SJSA1 (cell line): ENCODE data around the gene USP16. TPM values are rescaled to one million over a fixed set of nuclear protein-coding genes. Genes with fewer than 3 reads are reported as not detected.

ENCODE experiments used
- DNase-seq, 2 experiments: peaks; one replicate each; pipeline ENCODE4 v3.0.0-alpha.2; 2015 to 2020; ENCODE audit warnings: low spot score in 2 of 2, low read depth in 1 of 2
- H3K27ac ChIP-seq: fragments of 250-450 bp; sonication (Bioruptor Pico); 2 replicates; pipeline ENCODE4 v1.5.1; 2020; ENCODE audit warnings: mild to moderate bottlenecking, moderate library complexity
- H3K27me3 ChIP-seq: fragments of 250-450 bp; sonication (Bioruptor Pico); replicated peaks from 2 replicates; pipeline ENCODE4 v1.5.1; 2020; ENCODE audit warnings: mild to moderate bottlenecking, moderate library complexity
- H3K36me3 ChIP-seq: fragments of 250-450 bp; sonication (Bioruptor Pico); 2 replicates; pipeline ENCODE4 v1.5.1; 2020; ENCODE audit warnings: mild to moderate bottlenecking
- H3K4me1 ChIP-seq: fragments of 250-450 bp; sonication (Bioruptor Pico); replicated peaks from 2 replicates; pipeline ENCODE4 v1.6.1; 2021; ENCODE audit warnings: mild to moderate bottlenecking
- H3K4me3 ChIP-seq: fragments of 250-450 bp; sonication (Bioruptor Pico); 2 replicates; pipeline ENCODE4 v1.5.1; 2020; ENCODE audit warnings: mild to moderate bottlenecking
- H3K9me3 ChIP-seq: fragments of 250-450 bp; sonication (Bioruptor Pico); replicated peaks from 2 replicates; pipeline ENCODE4 v1.5.1; 2020; ENCODE audit warnings: mild to moderate bottlenecking
- total RNA-seq: library from RNA; depleted of rRNA; stranded (reverse); fragments of >200 nt; shearing (Covaris generic); gene quantifications from 2 replicates; pipeline ENCODE4 v1.2.3, GENCODE V29; 2014

USP16 gene
- total RNA-seq, 1 experiment from 2014 or later: 54.1 TPM

- H3K4me1 ChIP-seq: peaks cover 39% of the 10 kb centered on the region
Measured at GRCh38 chr21:29080454-29080941, 56.0 kb downstream of the USP16 start.

DNA sequence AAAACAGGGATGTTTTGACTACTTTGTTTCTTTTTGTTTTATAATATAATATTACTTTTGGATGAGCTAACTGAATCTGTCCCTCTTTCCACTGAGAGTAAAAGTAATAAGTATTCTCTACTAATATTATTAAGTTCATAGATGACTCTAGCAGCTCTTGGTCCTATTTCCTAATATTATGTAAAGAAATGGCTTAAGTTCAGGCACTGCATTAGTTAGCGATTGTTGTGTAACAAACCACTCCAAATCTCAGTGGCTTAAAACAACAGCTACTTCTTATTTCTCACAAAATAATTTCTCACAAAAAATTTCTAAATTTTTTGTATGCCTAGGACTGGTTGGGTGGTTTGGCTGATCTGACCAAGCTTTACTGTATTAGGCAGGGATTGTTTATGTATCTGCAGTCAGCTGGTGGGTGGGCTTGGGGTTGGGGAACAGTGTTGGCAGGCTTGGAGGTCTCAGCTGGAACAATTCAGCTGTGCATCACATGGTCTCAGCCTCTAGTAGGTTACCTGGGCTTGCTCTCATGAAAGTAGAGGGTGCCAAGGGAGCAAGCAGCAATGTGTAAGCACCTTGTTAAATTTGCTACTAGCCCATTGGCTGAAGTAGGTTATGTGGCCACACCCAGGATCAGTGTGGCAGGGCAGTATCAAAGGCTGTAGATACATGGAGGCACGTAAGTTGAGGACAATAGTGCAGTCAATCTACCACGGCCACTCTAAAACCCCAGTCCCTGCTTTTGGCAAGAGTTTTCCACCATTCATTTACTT is 57.8 kb downstream of the USP16 start:
- no peaks in the 10 kb centered on the region for H3K9me3 ChIP-seq
- H3K4me1 ChIP-seq: peaks cover 32% of the 10 kb centered on the region
- no peak overlapping the region for H3K4me3 ChIP-seq

More at GRCh38 chr21:29080454-29080941, 56.0 kb downstream of the USP16 start:
- H3K27me3 ChIP-seq: no peaks in the 10 kb centered on the region
- H3K9me3 ChIP-seq: no peaks in the 10 kb centered on the region
- no peak overlapping the region for H3K4me3 ChIP-seq
- no peak for DNase-seq
- H3K27ac ChIP-seq: peak overlapping the region; percentile 21; the same call in 1 of the 2 replicates
- H3K36me3 ChIP-seq: no peaks in the 10 kb centered on the region

GRCh38 chr21:29083306-29083705 is 58.8 kb downstream of the USP16 start:
- no peaks in the 10 kb centered on the region for H3K36me3 ChIP-seq
- H3K4me1 ChIP-seq: peaks cover 24% of the 10 kb centered on the region
- H3K27ac ChIP-seq: no peak overlapping the region
- no peaks in the 10 kb centered on the region for H3K27me3 ChIP-seq
- no peaks in the 10 kb centered on the region for H3K9me3 ChIP-seq
- no peak for DNase-seq
- H3K4me3 ChIP-seq: no peak overlapping the region

More for the DNA sequence above, 57.8 kb downstream of the USP16 start:
- H3K27me3 ChIP-seq: no peaks in the 10 kb centered on the region
- no peaks in the 10 kb centered on the region for H3K36me3 ChIP-seq
- H3K27ac ChIP-seq: no peak overlapping the region
- DNase-seq: no peak

DNA sequence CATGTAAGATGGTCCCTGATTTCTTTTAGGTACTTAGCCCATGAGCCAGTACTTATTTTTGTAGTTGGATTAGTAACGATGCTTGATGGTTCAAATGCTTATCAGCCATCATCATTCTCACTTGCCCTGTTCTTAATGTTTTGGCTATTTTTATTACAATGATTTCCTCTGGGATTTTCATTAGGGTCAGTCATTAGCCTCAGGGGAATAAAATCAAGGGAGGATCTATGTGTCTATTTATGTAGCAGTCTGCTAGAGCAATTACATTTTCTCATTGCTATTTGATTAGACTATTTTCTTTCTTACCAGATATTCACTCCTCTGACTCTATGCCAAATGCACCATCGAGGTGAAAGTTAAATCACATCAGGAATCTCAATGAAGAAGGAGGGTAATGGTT is 59.9 kb downstream of the USP16 start:
- no peak for DNase-seq
- Histone ChIP-seq H3K4me3 (no peak overlapping the region), H3K36me3 (no peaks in the 10 kb centered on the region), H3K4me1 (peaks cover 16% of the 10 kb centered on the region), H3K27me3 (no peaks in the 10 kb centered on the region), H3K9me3 (no peaks in the 10 kb centered on the region), H3K27ac (no peak overlapping the region)

GRCh38 chr21:29085106-29085752 is 60.8 kb downstream of the USP16 start:
- peaks cover 9% of the 10 kb centered on the region for H3K4me1 ChIP-seq
- H3K27me3 ChIP-seq: no peaks in the 10 kb centered on the region
- H3K9me3 ChIP-seq: no peaks in the 10 kb centered on the region
- no peak for DNase-seq
- no peaks in the 10 kb centered on the region for H3K36me3 ChIP-seq
- no peak overlapping the region for H3K27ac ChIP-seq
- no peak overlapping the region for H3K4me3 ChIP-seq

- Histone ChIP-seq H3K27me3 (no peaks in the 10 kb centered on the region), H3K27ac (peak overlapping the region; percentile 55), H3K9me3 (no peaks in the 10 kb centered on the region), H3K4me3 (no peak overlapping the region), H3K4me1 (peaks cover 23% of the 10 kb centered on the region), H3K36me3 (no peaks in the 10 kb centered on the region)
- peak in 1 of 2 experiments; percentile 52 for DNase-seq
Measured at GRCh38 chr21:29091033-29091432, 66.6 kb downstream of the USP16 start.

GRCh38 chr21:29092102-29092959 is 67.9 kb downstream of the USP16 start:
- peak in 1 of 2 experiments; percentile 31 for DNase-seq

DNA sequence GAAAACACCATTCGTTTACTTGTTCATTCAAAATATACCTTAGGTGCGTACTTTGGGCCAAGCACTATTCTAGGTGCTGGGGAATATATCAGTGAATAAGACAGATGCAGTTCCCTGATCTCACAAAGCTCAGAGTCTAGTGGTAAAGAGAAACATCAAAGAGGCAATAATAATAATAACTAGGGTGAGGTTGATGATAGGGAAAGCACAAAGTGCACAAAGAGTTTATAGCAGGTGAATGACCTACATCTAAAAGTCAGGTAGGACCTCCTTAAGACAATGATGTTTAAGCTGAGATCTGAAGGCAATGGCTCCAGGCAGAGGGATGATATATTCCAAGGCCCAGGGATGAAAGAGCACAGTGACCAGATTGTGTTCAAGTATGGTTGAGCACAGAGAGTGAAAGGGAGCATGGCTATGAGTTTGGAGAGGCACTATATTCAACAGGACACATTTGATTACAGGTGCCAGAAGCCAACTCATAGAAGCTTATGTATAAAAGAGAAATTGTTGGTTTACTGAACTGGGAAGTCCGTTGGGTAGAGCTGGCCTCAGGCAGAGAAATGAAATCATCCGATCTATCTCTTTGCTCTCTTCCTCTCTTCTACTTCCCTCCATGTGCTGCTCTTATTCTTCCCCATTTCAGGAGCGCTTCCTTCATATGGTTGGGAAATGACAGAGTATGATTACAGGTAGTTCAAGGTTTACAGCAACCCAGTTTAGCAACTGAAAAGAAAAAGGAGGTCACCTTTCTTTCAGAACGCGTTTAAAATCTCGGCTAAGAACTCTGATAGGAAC is 71.9 kb downstream of the USP16 start:
- Histone ChIP-seq H3K36me3 (no peaks in the 10 kb centered on the region), H3K27me3 (no peaks in the 10 kb centered on the region), H3K4me1 (peaks cover 10% of the 10 kb centered on the region), H3K27ac (no peak overlapping the region), H3K9me3 (no peaks in the 10 kb centered on the region), H3K4me3 (no peak overlapping the region)
- no peak for DNase-seq

More at GRCh38 chr21:29092102-29092959, 67.9 kb downstream of the USP16 start:
- Histone ChIP-seq H3K4me1 (peaks cover 23% of the 10 kb centered on the region), H3K27ac (peak overlapping the region; percentile 55; the same call in 1 of the 2 replicates), H3K4me3 (no peak overlapping the region), H3K27me3 (no peaks in the 10 kb centered on the region), H3K36me3 (no peaks in the 10 kb centered on the region), H3K9me3 (no peaks in the 10 kb centered on the region)

GRCh38 chr21:29098156-29098555 is 73.7 kb downstream of the USP16 start:
- no peaks in the 10 kb centered on the region for H3K27me3 ChIP-seq
- H3K4me3 ChIP-seq: no peak overlapping the region
- H3K36me3 ChIP-seq: no peaks in the 10 kb centered on the region
- H3K9me3 ChIP-seq: no peaks in the 10 kb centered on the region
- no peak for DNase-seq
- H3K27ac ChIP-seq: no peak overlapping the region
- H3K4me1 ChIP-seq: no peaks in the 10 kb centered on the region

- no peak for DNase-seq
- Histone ChIP-seq H3K27ac (no peak overlapping the region), H3K9me3 (no peaks in the 10 kb centered on the region), H3K4me3 (no peak overlapping the region), H3K27me3 (no peaks in the 10 kb centered on the region), H3K4me1 (no peaks in the 10 kb centered on the region; the same call in 1 of the 2 replicates), H3K36me3 (no peaks in the 10 kb centered on the region)
Measured at GRCh38 chr21:29102791-29103257, 78.4 kb downstream of the USP16 start.
